ENCODE data around the gene MSMB.

- no peak for TF ChIP-seq POLR2AphosphoS5 (IDR thresholded peaks at IDR 0.05; ENCODE audit: low read depth, low read length)
- TF ChIP-seq TAF1 (IDR thresholded peaks at IDR 0.05; ENCODE audit: borderline replicate concordance, insufficient read depth, low read length): no peak
- no peak for TF ChIP-seq REST (IDR thresholded peaks at IDR 0.05; ENCODE audit: insufficient read depth in 1 of 2, low read depth in 2 of 2, low read length in 2 of 2)
- TF ChIP-seq SIN3A (IDR thresholded peaks at IDR 0.05; ENCODE audit: borderline replicate concordance, insufficient read depth, low read length): no peak
Observed at GRCh38 chr10:46017733-46018132, 28.3 kb downstream of the MSMB start.
